HFFc6 (cell line): Measurements from ENCODE around the gene GPANK1. TPM values are rescaled to one million over a fixed set of nuclear protein-coding genes. Genes with fewer than 3 reads are reported as not detected.

ENCODE experiments used
- DNase-seq: peaks from one replicate; pipeline ENCODE4 v3.0.0-alpha.2; 2018
- H3K27ac Mint-ChIP-seq: 2 replicates; pipeline ENCODE4 v1.8.0; 2020; ENCODE audit warnings: mild to moderate bottlenecking, mixed read lengths
- H3K27me3 Mint-ChIP-seq: 2 replicates; pipeline ENCODE4 v1.8.0; 2021; ENCODE audit warnings: mild to moderate bottlenecking, moderate library complexity, mixed read lengths; ENCODE audit not compliant: insufficient read depth
- H3K36me3 Mint-ChIP-seq: 2 replicates; pipeline ENCODE4 v1.8.0; 2021; ENCODE audit warnings: low read depth, mixed read lengths
- H3K4me1 Mint-ChIP-seq: 2 replicates; pipeline ENCODE4 v1.8.0; 2020; ENCODE audit warnings: low read depth, mixed read lengths
- H3K4me3 Mint-ChIP-seq: 2 replicates; pipeline ENCODE4 v1.8.0; 2020; ENCODE audit warnings: mild to moderate bottlenecking, moderate library complexity, mixed read lengths
- H3K9me3 Mint-ChIP-seq: 2 replicates; pipeline ENCODE4 v1.8.0; 2020; ENCODE audit warnings: mild to moderate bottlenecking, mixed read lengths
- microRNA-seq: library from miRNA; unstranded; fragments of <30 nt; microRNA quantifications from one replicate; pipeline ENCODE4, GENCODE V29; 2019
- total RNA-seq, 6 experiments: library from RNA; stranded (reverse); fragmentation: NEBNext Ultra II Directional; extraction: Animal tissue kit (Norgen Biotek cat#: 25700); gene quantifications; 2 replicates in 1 of 6; 3 replicates in 5 of 6; pipeline ENCODE4 v1.2.3, GENCODE V29; 2021
- TF ChIP-seq, protein P1 (sequence below): fragments of 200-600 bp; sonication (generic); IDR thresholded peaks from 2 replicates; pipeline ENCODE4 v1.5.0; 2021; ENCODE audit warnings: antibody characterized with exemption, mild to moderate bottlenecking

Gene GPANK1
- total RNA-seq, 6 experiments from 2014 or later = 11.6 to 14.9 (median 13.0) TPM

GRCh38 chr6:31614684-31615578 lies 49.9 kb downstream of the GPANK1 start, which contains the start of gene AIF1:
Gene AIF1 (plus strand): TSS chr6:31615234. CDS start chr6:31615330, 96 bp downstream.
- H3K4me1 Mint-ChIP-seq = peaks cover 5% of the 10 kb centered on the region; the same call in 1 of the 2 replicates
- H3K9me3 Mint-ChIP-seq = no peaks in the 10 kb centered on the region
- peaks cover 5% of the 10 kb centered on the region for H3K27me3 Mint-ChIP-seq
- no peaks in the 10 kb centered on the region for H3K36me3 Mint-ChIP-seq
- TF ChIP-seq, protein P1, sequence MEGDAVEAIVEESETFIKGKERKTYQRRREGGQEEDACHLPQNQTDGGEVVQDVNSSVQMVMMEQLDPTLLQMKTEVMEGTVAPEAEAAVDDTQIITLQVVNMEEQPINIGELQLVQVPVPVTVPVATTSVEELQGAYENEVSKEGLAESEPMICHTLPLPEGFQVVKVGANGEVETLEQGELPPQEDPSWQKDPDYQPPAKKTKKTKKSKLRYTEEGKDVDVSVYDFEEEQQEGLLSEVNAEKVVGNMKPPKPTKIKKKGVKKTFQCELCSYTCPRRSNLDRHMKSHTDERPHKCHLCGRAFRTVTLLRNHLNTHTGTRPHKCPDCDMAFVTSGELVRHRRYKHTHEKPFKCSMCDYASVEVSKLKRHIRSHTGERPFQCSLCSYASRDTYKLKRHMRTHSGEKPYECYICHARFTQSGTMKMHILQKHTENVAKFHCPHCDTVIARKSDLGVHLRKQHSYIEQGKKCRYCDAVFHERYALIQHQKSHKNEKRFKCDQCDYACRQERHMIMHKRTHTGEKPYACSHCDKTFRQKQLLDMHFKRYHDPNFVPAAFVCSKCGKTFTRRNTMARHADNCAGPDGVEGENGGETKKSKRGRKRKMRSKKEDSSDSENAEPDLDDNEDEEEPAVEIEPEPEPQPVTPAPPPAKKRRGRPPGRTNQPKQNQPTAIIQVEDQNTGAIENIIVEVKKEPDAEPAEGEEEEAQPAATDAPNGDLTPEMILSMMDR = no peak
- no peak for DNase-seq
- no peak within 1 kb of the TSS for H3K4me3 Mint-ChIP-seq
- H3K27ac Mint-ChIP-seq = no peak within 1 kb of the TSS

DNA sequence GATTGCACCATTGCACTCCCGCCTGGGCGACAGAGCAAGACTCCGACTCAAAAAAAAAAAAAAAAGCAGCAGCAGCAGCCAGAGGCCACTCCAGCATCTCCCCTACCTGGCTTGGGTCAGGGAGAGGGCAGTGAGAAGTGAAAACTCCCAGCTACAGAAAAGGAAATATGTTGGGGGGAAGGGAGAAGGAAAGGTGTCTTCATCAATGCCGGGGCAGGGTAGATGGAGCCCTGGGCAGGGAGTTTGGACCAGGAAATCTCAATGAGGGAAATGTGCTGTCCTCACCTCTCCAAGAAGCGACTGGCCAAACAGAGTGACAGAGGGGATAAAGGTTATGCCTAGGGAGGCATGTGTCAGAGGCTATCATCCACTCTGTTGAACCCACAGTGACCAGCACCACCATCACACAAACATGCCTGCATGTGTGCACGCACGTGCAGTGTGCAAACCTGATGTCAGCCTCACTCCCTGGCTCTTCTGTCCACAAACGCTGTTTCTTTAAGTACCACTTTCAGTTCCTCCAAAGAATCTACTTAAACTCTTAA lies 50.6 kb downstream of the GPANK1 start:
- no peak for DNase-seq
- Mint-ChIP-seq H3K4me1 (no peaks in the 10 kb centered on the region; the same call in 1 of the 2 replicates), H3K9me3 (no peaks in the 10 kb centered on the region), H3K27me3 (peaks cover 5% of the 10 kb centered on the region), H3K27ac (no peak overlapping the region), H3K4me3 (no peak overlapping the region), H3K36me3 (no peaks in the 10 kb centered on the region)
- TF ChIP-seq, protein P1 = no peak

Small RNA genes within 50 kb of the gene (microRNA-seq; reads per million reads assigned to microRNA genes)
- not detected for gene MIR4646
- not detected for gene MIR6832

Other genes with a start within 250 kb of the GPANK1 start
- 10 to 100 TPM; 16.0 to 26.0 (median 22.6) TPM for gene MICB, start 166.9 kb downstream of the GPANK1 start, total RNA-seq
- not detected for gene MCCD1, start 136.0 kb downstream of the GPANK1 start, total RNA-seq
- 100 to 1,000 TPM; 312 to 380 (median 358) TPM for gene DDX39B, start 123.0 kb downstream of the GPANK1 start, total RNA-seq
- gene ATP6V1G2, start 118.4 kb downstream of the GPANK1 start, total RNA-seq = 1 to 10 TPM; 2.9 to 4.1 (median 3.2) TPM
- 10 to 100 TPM; 11.8 to 15.9 (median 13.6) TPM for gene NFKBIL1, start 117.4 kb downstream of the GPANK1 start, total RNA-seq
- not detected for gene LTA, start 92.7 kb downstream of the GPANK1 start, total RNA-seq
- under 1 TPM; 0.12 to 0.41 (median 0.23) TPM for gene TNF, start 89.4 kb downstream of the GPANK1 start, total RNA-seq
- gene LTB, start 82.6 kb downstream of the GPANK1 start, total RNA-seq = under 1 TPM in 1 of 6 experiments, not detected in 5; 0.38 TPM
- not detected for gene LST1, start 78.7 kb downstream of the GPANK1 start, total RNA-seq
- gene NCR3, start 72.0 kb downstream of the GPANK1 start, total RNA-seq = not detected
- not detected for gene AIF1, start 49.8 kb downstream of the GPANK1 start, total RNA-seq
- 100 to 1,000 TPM; 216 to 259 (median 231) TPM for gene PRRC2A, start 44.3 kb downstream of the GPANK1 start, total RNA-seq
- 100 to 1,000 TPM; 247 to 273 (median 262) TPM for gene BAG6, start 12.3 kb downstream of the GPANK1 start, total RNA-seq
- gene APOM, start 9.1 kb downstream of the GPANK1 start, total RNA-seq = 1 to 10 TPM; 2.4 to 4.3 (median 2.8) TPM
- gene C6orf47, start 4.2 kb downstream of the GPANK1 start, total RNA-seq = 10 to 100 TPM; 13.4 to 16.2 (median 14.9) TPM
- 100 to 1,000 TPM; 200 to 255 (median 225) TPM for gene CSNK2B, start 1.1 kb upstream of the GPANK1 start, total RNA-seq
- gene LY6G5B, start 5.0 kb upstream of the GPANK1 start, total RNA-seq = 1 to 10 TPM; 4.6 to 6.0 (median 5.3) TPM
- gene LY6G5C, start 16.1 kb upstream of the GPANK1 start, total RNA-seq = 1 to 10 TPM; 2.2 to 2.9 (median 2.8) TPM
- 10 to 100 TPM; 27.4 to 39.6 (median 32.0) TPM for gene ABHD16A, start 38.3 kb upstream of the GPANK1 start, total RNA-seq
- gene LY6G6F, start 41.9 kb upstream of the GPANK1 start, total RNA-seq = not detected
- not detected for gene LY6G6D, start 50.4 kb upstream of the GPANK1 start, total RNA-seq
- not detected for gene LY6G6C, start 56.7 kb upstream of the GPANK1 start, total RNA-seq
- gene MPIG6B, start 58.4 kb upstream of the GPANK1 start, total RNA-seq = not detected
- gene DDAH2, start 64.3 kb upstream of the GPANK1 start, total RNA-seq = 10 to 100 TPM; 44.0 to 47.8 (median 46.0) TPM
- gene CLIC1, start 71.5 kb upstream of the GPANK1 start, total RNA-seq = 100 to 1,000 TPM; 638 to 833 (median 745) TPM
- gene MSH5, start 75.0 kb upstream of the GPANK1 start, total RNA-seq = 10 to 100 TPM in 4 of 6 experiments, 1 to 10 TPM in 2; 7.4 to 14.8 (median 12.6) TPM
- 1 to 10 TPM in 5 of 6 experiments, under 1 TPM in 1; 0.91 to 2.4 (median 1.3) TPM for gene SAPCD1, start 97.7 kb upstream of the GPANK1 start, total RNA-seq
- gene VWA7, start 112.3 kb upstream of the GPANK1 start, total RNA-seq = under 1 TPM; 0.24 to 0.83 (median 0.64) TPM
- 100 to 1,000 TPM; 117 to 144 (median 127) TPM for gene VARS1, start 130.8 kb upstream of the GPANK1 start, total RNA-seq
- 10 to 100 TPM; 31.8 to 48.5 (median 43.4) TPM for gene LSM2, start 142.0 kb upstream of the GPANK1 start, total RNA-seq
- gene HSPA1L, start 150.3 kb upstream of the GPANK1 start, total RNA-seq = 1 to 10 TPM; 1.2 to 1.9 (median 1.6) TPM
- 100 to 1,000 TPM in 1 of 6 experiments, 10 to 100 TPM in 5; 78.5 to 102 (median 84.7) TPM for gene HSPA1A, start 150.5 kb upstream of the GPANK1 start, total RNA-seq
- 100 to 1,000 TPM in 2 of 6 experiments, 10 to 100 TPM in 4; 95.5 to 116 (median 98.9) TPM for gene HSPA1B, start 162.7 kb upstream of the GPANK1 start, total RNA-seq
- gene NEU1, start 197.8 kb upstream of the GPANK1 start, total RNA-seq = 10 to 100 TPM; 35.8 to 48.6 (median 40.9) TPM
- under 1 TPM in 1 of 6 experiments, not detected in 5; 0.10 TPM for gene SLC44A4, start 214.0 kb upstream of the GPANK1 start, total RNA-seq
- gene EHMT2, start 232.7 kb upstream of the GPANK1 start, total RNA-seq = 10 to 100 TPM; 43.4 to 47.4 (median 45.9) TPM
- 1 to 10 TPM; 7.3 to 9.0 (median 8.3) TPM for gene ZBTB12, start 237.1 kb upstream of the GPANK1 start, total RNA-seq